Caco-2 (cell line): Measurements from ENCODE around the gene LRRC59. TPM values are rescaled to one million over a fixed set of nuclear protein-coding genes. Genes with fewer than 3 reads are reported as not detected.
A peak's percentile ranks its signal among the peaks of the same experiment; 100 is the strongest.

Experiments used
- BruUV-seq: library from RNA; stranded (reverse); fragments of 400-500 nt; replicated peaks from 2 replicates; lab custom pipeline; 2021; lab: Mats Ljungman, UMichigan
- CTCF ChIA-PET: fragments of 300-600 bp; sonication (Branson Sonifier 250); formaldehyde crosslinking; loops from one replicate; lab custom pipeline; 2022; ENCODE audit warnings: antibody characterized with exemption; lab: Charles Lee
- POLR2A ChIA-PET: fragments of 300-600 bp; sonication (Branson Sonifier 250); formaldehyde crosslinking; loops from one replicate; lab custom pipeline; 2022; ENCODE audit warnings: antibody characterized with exemption; lab: Charles Lee
- DNase-seq, 2 experiments: peaks; one replicate each; pipeline versions ENCODE4 v3.0.0 to v3.0.0-alpha.2; 2020 to 2022
- H3K27me3 ChIP-seq: replicated peaks from 2 replicates; pipeline ENCODE4 v1.6.0; 2011; ENCODE audit warnings: low read length; ENCODE audit not compliant: control insufficient read depth, insufficient read depth
- H3K36me3 ChIP-seq: 2 replicates; pipeline ENCODE4 v1.5.1; 2011; ENCODE audit warnings: low read length; ENCODE audit not compliant: control insufficient read depth, insufficient read depth
- H3K4me1 ChIP-seq: fragments of 250-450 bp; sonication (Bioruptor Pico); 2 replicates; pipeline ENCODE4 v1.5.1; 2020; ENCODE audit warnings: mild to moderate bottlenecking
- H3K4me3 ChIP-seq: 2 replicates; pipeline ENCODE4 v1.5.1; 2011; ENCODE audit warnings: low read depth, mild to moderate bottlenecking, control low read depth, low read length
- H3K9me3 ChIP-seq: fragments of 250-450 bp; sonication (Bioruptor Pico); 2 replicates; pipeline ENCODE4 v1.5.1; 2020; ENCODE audit warnings: mild to moderate bottlenecking, moderate library complexity
- H3K27ac Mint-ChIP-seq: one replicate; pipeline ENCODE4 v1.8.0; 2022; ENCODE audit warnings: mixed read lengths; ENCODE audit not compliant: unreplicated experiment
- H3K27me3 Mint-ChIP-seq: one replicate; pipeline ENCODE4 v1.8.0; 2022; ENCODE audit warnings: mixed read lengths; ENCODE audit not compliant: insufficient read depth, unreplicated experiment
- H3K36me3 Mint-ChIP-seq: one replicate; pipeline ENCODE4 v1.8.0; 2022; ENCODE audit warnings: mild to moderate bottlenecking, mixed read lengths; ENCODE audit not compliant: insufficient read depth, unreplicated experiment
- H3K4me1 Mint-ChIP-seq: one replicate; pipeline ENCODE4 v1.8.0; 2022; ENCODE audit warnings: low read depth, mixed read lengths; ENCODE audit not compliant: unreplicated experiment
- H3K4me3 Mint-ChIP-seq: one replicate; pipeline ENCODE4 v1.8.0; 2022; ENCODE audit warnings: mild to moderate bottlenecking, moderate library complexity, mixed read lengths; ENCODE audit not compliant: unreplicated experiment
- H3K9me3 Mint-ChIP-seq: one replicate; pipeline ENCODE4 v1.8.0; 2022; ENCODE audit warnings: mixed read lengths; ENCODE audit not compliant: unreplicated experiment
- CTCF ChIP-seq, 2 experiments: fragments of 200-600 bp in 1 of 2; IDR thresholded peaks; 1 replicate in 1 of 2; 2 replicates in 1 of 2; pipeline versions ENCODE4 v1.5.1 to v1.8.0; 2011 to 2022; ENCODE audit warnings: antibody characterized with exemption in 1 of 2, control low read depth in 1 of 2, inconsistent platforms in 1 of 2, low read depth in 1 of 2, low read length in 1 of 2, mild to moderate bottlenecking in 1 of 2, moderate library complexity in 1 of 2; ENCODE audit not compliant: insufficient read depth in 1 of 2, severe bottlenecking in 1 of 2, unreplicated experiment in 1 of 2
- intact Hi-C: fragments of 100-400 bp; cut with micrococcal nuclease; formaldehyde crosslinking; loops from one replicate; pipeline ENCODE4 v1.10.0; 2022; ENCODE audit not compliant: unreplicated experiment
- total RNA-seq: library from RNA; stranded (reverse); gene quantifications from 2 replicates; pipeline ENCODE4 v1.2.3, GENCODE V29; 2022

Gene LRRC59
- total RNA-seq, 1 experiment from 2014 or later: 324 TPM

GRCh38 chr17:50346313-50347116, 50.8 kb downstream of the LRRC59 start:
- H3K4me1 ChIP-seq: peaks cover 13% of the 10 kb centered on the region
- peak; percentile 82 to 83 for DNase-seq
- H3K36me3 ChIP-seq: 0 out of 2 replicates have a peak, but pooled peaks cover 2% of the 10 kb centered on the region
- CTCF ChIA-PET: interaction anchor here (0.6 to 1.8 kb wide), 14 partner anchors 12 to 596 kb away, joined by 3 to 19 read pairs (median 3); partner anchors contain the start of genes LRRC59, PPP1R9B and TMEM92
- no peak for TF ChIP-seq CTCF (IDR thresholded peaks at IDR 0.05; ENCODE audit: insufficient read depth in 1 of 2, low read depth in 1 of 2, low read length in 1 of 2, severe bottlenecking in 1 of 2, unreplicated experiment in 1 of 2)
- Mint-ChIP-seq H3K4me3 (peak overlapping the region; percentile 96), H3K36me3 (peaks cover 16% of the 10 kb centered on the region), H3K4me1 (peaks cover 22% of the 10 kb centered on the region), H3K27ac (peak overlapping the region; percentile 81), H3K27me3 (no peaks in the 10 kb centered on the region), H3K9me3 (no peaks in the 10 kb centered on the region)
- peak overlapping the region; percentile 85 for H3K4me3 ChIP-seq
- POLR2A ChIA-PET: interaction anchor here (0.5 to 2.5 kb wide), 8 partner anchors 11 to 166 kb away, joined by 3 to 14 read pairs (median 4); partner anchors contain the start of gene LRRC59
- H3K27me3 ChIP-seq: no peaks in the 10 kb centered on the region
- no TSS peak for BruUV-seq
- intact Hi-C loops: loop anchor here (1.0 to 2.0 kb wide), 3 partner anchors 16 to 50 kb away; partner anchors contain the start of genes EME1, LRRC59 and MRPL27
- peaks cover 7% of the 10 kb centered on the region for H3K9me3 ChIP-seq

GRCh38 chr17:50345432-50346312, 51.7 kb downstream of the LRRC59 start, which contains the start of gene XYLT2:
XYLT2 (plus strand) TSS chr17:50346126; CDS start chr17:50346141, 15 bp downstream.
- Mint-ChIP-seq H3K27me3 (no peaks in the 10 kb centered on the region), H3K27ac (peak within 1 kb of the TSS; percentile 81), H3K4me1 (peaks cover 22% of the 10 kb centered on the region), H3K9me3 (no peaks in the 10 kb centered on the region), H3K36me3 (peaks cover 16% of the 10 kb centered on the region), H3K4me3 (peak within 1 kb of the TSS; percentile 96)
- BruUV-seq: TSS peak; percentile 58
- Histone ChIP-seq H3K36me3 (0 out of 2 replicates have a peak, but pooled peaks cover 2% of the 10 kb centered on the region), H3K4me3 (peak within 1 kb of the TSS; percentile 85), H3K27me3 (no peaks in the 10 kb centered on the region), H3K9me3 (peaks cover 8% of the 10 kb centered on the region), H3K4me1 (peaks cover 13% of the 10 kb centered on the region)
- DNase-seq: peak; percentile 94 to 99
- intact Hi-C loops: loop anchor here (1.0 to 2.0 kb wide), 4 partner anchors 17 to 145 kb away; partner anchors contain the start of genes EME1, LRRC59 and MRPL27
- no peak for TF ChIP-seq CTCF (IDR thresholded peaks at IDR 0.05; ENCODE audit: insufficient read depth in 1 of 2, low read depth in 1 of 2, low read length in 1 of 2, severe bottlenecking in 1 of 2, unreplicated experiment in 1 of 2)
- POLR2A ChIA-PET: interaction anchor here (0.5 to 2.5 kb wide), 9 partner anchors 14 to 599 kb away, joined by 3 to 14 read pairs (median 4); partner anchors contain the start of gene LRRC59
- CTCF ChIA-PET: interaction anchor here (0.6 to 1.8 kb wide), 12 partner anchors 13 to 194 kb away, joined by 3 to 19 read pairs (median 3); partner anchors contain the start of genes LRRC59 and TMEM92
